GM18858 (cell line): ENCODE results near the gene CCSER1.

Experiments
- ATAC-seq: cut with Tn5 transposase; IDR thresholded peaks from one replicate; pipeline ENCODE4 v1.9.1; 2021; ENCODE audit not compliant: unreplicated experiment

CCSER1 gene

GRCh38 chr4:90540536-90540935 lies 413.3 kb downstream of the CCSER1 start:
- no peak for ATAC-seq

DNA sequence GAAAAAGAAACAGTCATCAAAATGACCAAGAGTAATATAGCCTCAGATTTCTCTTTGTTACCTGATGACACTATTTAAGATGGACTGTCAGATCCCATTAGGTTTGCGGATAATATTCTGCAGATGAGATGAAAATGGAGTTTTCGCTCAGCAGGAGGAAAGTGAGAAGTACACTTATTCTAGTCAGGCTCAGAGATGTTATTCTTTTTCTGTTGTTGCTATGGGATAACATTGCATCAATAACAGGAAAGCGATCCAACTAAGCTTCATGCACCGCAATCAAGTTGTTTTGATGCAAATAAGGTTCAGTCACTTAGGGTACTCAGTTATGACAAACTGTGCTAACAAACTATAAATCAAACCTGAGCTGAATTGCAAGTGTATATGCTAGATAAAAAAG lies 415.0 kb downstream of the CCSER1 start:
- no peak for ATAC-seq

GRCh38 chr4:90543419-90544170 lies 416.4 kb downstream of the CCSER1 start:
- no peak for ATAC-seq

DNA sequence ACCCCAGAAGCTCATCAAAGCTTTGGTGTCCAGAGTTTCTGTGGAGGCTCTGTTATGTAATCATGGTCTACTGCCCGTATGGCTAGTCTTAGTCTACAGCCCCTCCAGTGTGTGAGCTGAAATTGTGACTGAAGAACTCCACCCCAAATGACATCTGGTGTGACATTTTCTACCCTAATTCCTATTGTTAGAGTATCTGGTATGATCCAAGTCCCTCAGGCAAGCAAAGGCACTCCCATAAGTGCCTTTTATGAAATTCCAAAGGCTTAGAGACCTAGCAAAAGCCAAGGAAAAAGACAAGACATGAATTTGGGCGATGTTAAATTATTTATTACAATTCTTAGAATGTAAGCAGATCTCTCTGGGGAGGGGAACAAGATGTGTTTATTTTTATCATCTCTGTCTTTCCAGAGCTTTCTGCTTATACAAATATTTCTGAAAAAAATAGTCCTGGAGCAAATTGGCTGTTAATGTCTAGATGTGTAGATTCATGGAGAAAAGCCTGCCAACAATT lies 417.4 kb downstream of the CCSER1 start:
- ATAC-seq: no peak

GRCh38 chr4:90545380-90545779 lies 418.2 kb downstream of the CCSER1 start:
- ATAC-seq: no peak

- ATAC-seq: no peak
Observed at GRCh38 chr4:90546114-90546513, 418.9 kb downstream of the CCSER1 start.

DNA sequence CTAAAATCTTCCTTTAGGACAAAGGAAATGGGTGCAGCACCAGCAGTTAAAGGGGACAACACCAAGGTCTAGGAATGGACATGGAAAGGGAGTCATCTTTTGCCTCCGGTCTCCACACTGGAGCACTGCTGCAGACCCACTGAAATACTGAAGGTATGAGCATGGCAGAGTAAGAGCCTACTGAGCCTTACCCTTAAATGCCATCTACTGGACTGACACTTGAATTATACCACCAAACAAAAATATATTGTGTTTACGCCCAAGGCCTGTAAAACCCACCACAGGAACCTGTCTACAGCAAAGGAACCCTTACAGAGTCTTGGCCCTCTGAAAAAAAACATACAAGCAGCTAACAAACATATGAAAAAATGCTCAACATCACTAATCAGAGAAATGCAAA lies 443.4 kb downstream of the CCSER1 start:
- no peak for ATAC-seq

DNA sequence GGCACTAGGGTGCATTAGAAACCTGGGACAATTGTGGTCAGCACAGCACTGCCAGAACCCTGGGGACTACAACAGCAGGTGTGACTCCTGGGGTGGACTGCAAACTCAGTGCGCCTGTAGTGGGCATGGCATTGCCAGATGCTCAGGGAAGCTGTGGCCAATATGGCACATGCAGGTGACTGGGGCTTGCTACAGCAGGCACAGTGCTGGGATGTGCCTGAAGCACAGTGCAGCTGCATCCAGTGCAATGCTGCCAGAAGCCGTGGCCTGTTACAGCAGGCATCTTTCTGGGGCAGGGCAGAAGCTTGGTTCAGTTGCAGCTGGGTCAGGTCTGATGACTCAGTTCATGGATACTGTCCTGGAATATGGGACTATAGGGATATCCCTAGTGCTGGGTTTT lies 445.8 kb downstream of the CCSER1 start:
- no peak for ATAC-seq

DNA sequence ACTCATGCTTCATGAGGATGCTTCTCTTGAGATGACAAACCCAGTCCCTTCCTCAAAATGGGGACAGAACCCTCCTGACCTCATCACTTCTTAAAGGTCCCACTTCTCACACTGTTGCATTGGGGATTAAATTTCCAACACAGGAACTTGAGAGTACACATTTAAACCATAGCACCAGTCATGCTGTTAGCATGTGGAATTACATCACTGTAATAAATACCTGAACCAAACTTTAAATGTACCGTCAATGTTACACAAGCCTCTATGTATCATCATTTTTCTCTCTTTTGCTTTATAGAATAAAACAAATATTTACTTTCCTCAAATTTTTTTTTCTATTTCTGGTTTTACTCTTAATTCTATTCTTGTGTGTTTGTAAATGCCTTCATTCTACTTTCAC lies 448.2 kb downstream of the CCSER1 start:
- ATAC-seq: no peak

DNA sequence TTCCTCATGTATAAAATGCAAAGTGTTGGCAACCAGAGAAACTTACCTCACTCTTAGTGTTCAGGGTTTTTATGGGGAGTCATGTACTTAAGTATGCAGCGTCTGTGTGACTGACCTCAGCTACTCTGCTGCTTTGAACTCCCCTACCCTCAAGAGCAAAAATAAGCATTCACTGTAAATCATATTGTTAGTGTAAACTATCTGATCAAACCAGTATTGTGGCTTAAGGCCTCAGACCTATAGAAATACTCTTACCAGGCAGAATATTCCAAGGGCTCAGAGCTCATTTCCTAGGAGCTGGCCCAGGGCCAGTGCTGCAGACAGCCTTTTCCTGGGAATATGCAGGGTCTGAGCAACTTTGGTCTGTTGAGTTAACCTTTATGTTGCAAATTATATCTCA lies 453.1 kb downstream of the CCSER1 start:
- no peak for ATAC-seq

- no peak for ATAC-seq
Observed at GRCh38 chr4:90582087-90582486, 454.9 kb downstream of the CCSER1 start.

- ATAC-seq: no peak
Observed at GRCh38 chr4:90584051-90584450, 456.9 kb downstream of the CCSER1 start.

- no peak for ATAC-seq
Observed at GRCh38 chr4:90585961-90586360, 458.8 kb downstream of the CCSER1 start.

- no peak for ATAC-seq
Observed at GRCh38 chr4:90586799-90587198, 459.6 kb downstream of the CCSER1 start.

GRCh38 chr4:90597927-90598326 lies 470.7 kb downstream of the CCSER1 start:
- no peak for ATAC-seq

DNA sequence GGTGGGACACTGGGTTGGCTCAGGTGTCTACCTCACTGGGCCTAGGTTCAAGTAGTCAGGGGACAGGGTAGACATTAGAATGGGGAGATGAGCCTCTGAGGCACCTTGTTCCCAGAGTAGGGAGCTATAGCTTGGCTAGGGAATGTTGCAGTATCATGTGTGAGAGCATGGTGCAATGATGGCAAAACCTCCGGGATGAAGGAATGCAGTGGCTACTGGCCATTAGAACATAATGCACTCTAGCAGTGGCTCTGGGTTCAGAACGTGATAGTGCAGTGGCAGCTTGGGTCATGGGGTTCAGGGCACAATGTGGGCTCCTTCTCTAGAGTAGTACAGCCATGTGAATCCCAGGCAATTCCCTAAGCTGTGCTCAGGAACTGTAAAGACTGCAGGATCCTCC lies 471.5 kb downstream of the CCSER1 start:
- ATAC-seq: no peak

DNA sequence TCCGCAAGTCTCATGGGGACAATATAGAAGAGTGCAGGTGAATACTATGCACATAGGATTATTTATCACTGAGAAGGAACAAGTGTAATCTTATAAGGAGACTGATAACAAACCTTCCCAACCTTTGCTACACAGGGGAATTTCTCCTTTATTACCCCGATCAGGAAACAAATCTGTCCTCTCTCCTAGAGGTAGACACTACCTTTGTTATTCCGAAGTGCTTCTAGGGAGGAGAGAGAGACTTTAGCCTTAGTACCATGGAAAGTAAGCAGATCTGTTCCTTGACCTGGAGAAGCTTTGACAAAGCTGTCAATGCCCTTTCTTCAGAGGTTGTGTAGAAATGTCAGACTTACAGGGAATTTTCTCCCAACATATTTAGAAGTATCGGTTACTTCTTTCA lies 475.5 kb downstream of the CCSER1 start:
- no peak for ATAC-seq

DNA sequence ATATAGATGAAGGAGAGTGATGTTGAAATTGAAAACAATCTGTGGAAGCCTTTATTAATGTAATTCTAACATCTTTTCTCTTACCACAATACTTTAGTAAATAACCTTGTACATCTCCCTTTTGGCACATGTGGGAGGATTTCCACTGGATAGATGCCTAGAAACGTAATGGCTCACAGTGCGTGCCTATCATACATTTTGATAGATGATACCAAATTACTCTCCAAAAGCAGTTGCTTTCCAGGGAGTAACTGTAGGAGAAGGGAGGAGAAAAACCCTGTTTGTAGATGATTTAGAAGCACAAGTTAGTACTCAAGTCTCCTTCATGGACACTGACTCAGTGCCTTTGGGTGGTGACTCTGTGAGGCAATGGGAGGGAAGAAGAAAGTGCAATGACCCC lies 476.3 kb downstream of the CCSER1 start:
- no peak for ATAC-seq

- ATAC-seq: no peak
Observed at GRCh38 chr4:90606781-90607180, 479.6 kb downstream of the CCSER1 start.

- no peak for ATAC-seq
Observed at GRCh38 chr4:90614371-90614770, 487.2 kb downstream of the CCSER1 start.

- ATAC-seq: no peak
Observed at GRCh38 chr4:90621080-90621479, 493.9 kb downstream of the CCSER1 start.

GRCh38 chr4:90624781-90625180 lies 497.6 kb downstream of the CCSER1 start:
- no peak for ATAC-seq
